T47D (cell line): ENCODE data around the gene TMEM132E.

Source experiments
- DNase-seq, 2 experiments: peaks; one replicate each; pipeline versions ENCODE4 v3.0.0 to v3.0.0-alpha.2; 2011 to 2012; ENCODE audit warnings: low read depth in 1 of 2, low spot score in 1 of 2
- JUND ChIP-seq: IDR thresholded peaks from 2 replicates; pipeline ENCODE4 v1.6.1; 2012; ENCODE audit warnings: low read depth
- in situ Hi-C: cut with HindIII; loops from 2 replicates; pipeline ENCODE4 v1.10.0; 2016; ENCODE audit warnings: low sequenced_read_pairs, low pct_unique_long_range_greater_than_20kb

The TMEM132E gene

GRCh38 chr17:34614698-34615097, 35.3 kb downstream of the TMEM132E start:
- in situ Hi-C loops: no loop called here
- no peak for DNase-seq
- TF ChIP-seq JUND: no peak

- DNase-seq: no peak
- in situ Hi-C loops: no loop called here
Observed at GRCh38 chr17:34615326-34615725, 35.9 kb downstream of the TMEM132E start.

GRCh38 chr17:34616148-34616547, 36.8 kb downstream of the TMEM132E start:
- DNase-seq: no peak
- in situ Hi-C loops: no loop called here
- TF ChIP-seq JUND: no peak

More at GRCh38 chr17:34615326-34615725, 35.9 kb downstream of the TMEM132E start:
- no peak for TF ChIP-seq JUND

GRCh38 chr17:34617398-34617797, 38.0 kb downstream of the TMEM132E start:
- in situ Hi-C loops: no loop called here
- no peak for DNase-seq
- TF ChIP-seq JUND: no peak

GRCh38 chr17:34619687-34620217, 40.4 kb downstream of the TMEM132E start:
- in situ Hi-C loops: no loop called here
- TF ChIP-seq JUND: no peak
- DNase-seq: no peak

GRCh38 chr17:34620458-34620857, 41.1 kb downstream of the TMEM132E start:
- in situ Hi-C loops: no loop called here
- no peak for TF ChIP-seq JUND
- no peak for DNase-seq

GRCh38 chr17:34622862-34623623, 43.7 kb downstream of the TMEM132E start:
- DNase-seq: no peak
- in situ Hi-C loops: no loop called here
- no peak for TF ChIP-seq JUND

GRCh38 chr17:34623856-34624766, 44.7 kb downstream of the TMEM132E start:
- in situ Hi-C loops: no loop called here
- TF ChIP-seq JUND: no peak
- peak in 1 of 2 experiments; percentile 20 for DNase-seq

- in situ Hi-C loops: no loop called here
- DNase-seq: peak in 1 of 2 experiments; percentile 36
- TF ChIP-seq JUND: no peak
Observed at GRCh38 chr17:34624767-34625383, 45.5 kb downstream of the TMEM132E start.

- in situ Hi-C loops: no loop called here
- TF ChIP-seq JUND: no peak
- no peak for DNase-seq
Observed at GRCh38 chr17:34626121-34626681, 46.8 kb downstream of the TMEM132E start.

GRCh38 chr17:34628879-34629278, 49.5 kb downstream of the TMEM132E start:
- DNase-seq: no peak
- no peak for TF ChIP-seq JUND
- in situ Hi-C loops: no loop called here

GRCh38 chr17:34633351-34633750, 54.0 kb downstream of the TMEM132E start:
- DNase-seq: peak in 1 of 2 experiments; percentile 25
- in situ Hi-C loops: no loop called here
- TF ChIP-seq JUND: no peak

- in situ Hi-C loops: no loop called here
- no peak for DNase-seq
- TF ChIP-seq JUND: no peak
Observed at GRCh38 chr17:34633760-34634159, 54.4 kb downstream of the TMEM132E start.
